HepG2 (cell line): ENCODE results near the gene FBLN7. TPM values are rescaled to one million over a fixed set of nuclear protein-coding genes. Genes with fewer than 3 reads are reported as not detected.

Source experiments
- ARNT2 ChIP-seq: sonication (generic); formaldehyde crosslinking; IDR thresholded peaks from 2 replicates; pipeline ENCODE4 v1.8.0; 2022; ENCODE audit warnings: mild to moderate bottlenecking, low read depth, missing genetic modification reagents, moderate library complexity
- ASH2L ChIP-seq: fragments of 300-600, 200-600 bp; sonication (generic); IDR thresholded peaks from 2 replicates; pipeline ENCODE4 v1.7.0; 2017; ENCODE audit warnings: low read depth, mild to moderate bottlenecking, moderate library complexity, mixed read lengths, low read length; ENCODE audit not compliant: insufficient read length
- CBX1 ChIP-seq: IDR thresholded peaks from one replicate; pipeline ENCODE4 v1.6.1; 2016; ENCODE audit warnings: antibody characterized with exemption, low read depth
- ETV6 ChIP-seq: sonication (generic); formaldehyde crosslinking; conservative IDR thresholded peaks from 2 replicates; pipeline ENCODE4 v1.4.0; 2020; ENCODE audit warnings: missing genetic modification reagents
- HES4 ChIP-seq: sonication (generic); formaldehyde crosslinking; IDR thresholded peaks from 2 replicates; pipeline ENCODE4 v1.9.0; 2021; ENCODE audit warnings: mild to moderate bottlenecking, missing genetic modification reagents, borderline replicate concordance
- HNRNPH1 ChIP-seq: fragments of 200-400 bp; formaldehyde crosslinking; optimal IDR thresholded peaks from 2 replicates; pipeline ENCODE3; 2017; ENCODE audit warnings: mild to moderate bottlenecking, low read depth, low read length
- KLF13 ChIP-seq: sonication (generic); formaldehyde crosslinking; IDR thresholded peaks from 2 replicates; pipeline ENCODE4 v1.4.0; 2020; ENCODE audit warnings: mild to moderate bottlenecking, missing genetic modification reagents
- SAFB2 ChIP-seq: sonication (generic); formaldehyde crosslinking; IDR thresholded peaks from 2 replicates; pipeline ENCODE4 v1.5.1; 2020; ENCODE audit warnings: missing genetic modification reagents, low read depth, mild to moderate bottlenecking, borderline replicate concordance
- SMAD1 ChIP-seq: sonication (generic); formaldehyde crosslinking; IDR thresholded peaks from 2 replicates; pipeline ENCODE4 v1.4.0; 2020; ENCODE audit warnings: missing genetic modification reagents, low read depth, mild to moderate bottlenecking, borderline replicate concordance
- ZNF749 ChIP-seq: sonication (generic); formaldehyde crosslinking; IDR thresholded peaks from 2 replicates; pipeline ENCODE4 v1.8.0; 2022; ENCODE audit warnings: mild to moderate bottlenecking, missing genetic modification reagents, moderate library complexity, borderline replicate concordance
- ZNF766 ChIP-seq: sonication (generic); formaldehyde crosslinking; IDR thresholded peaks from 2 replicates; pipeline ENCODE4 v1.5.0; 2020; ENCODE audit warnings: missing genetic modification reagents, borderline replicate concordance
- polyA plus RNA-seq, 8 experiments: library from polyadenylated mRNA; depleted of rRNA in 3 of 8; stranded (reverse) in 7 of 8; unstranded in 1 of 8; fragments of >200 nt; fragmentation: Illumina TruSeq in 4 of 8; extraction: Trizol in 4 of 8; gene quantifications; 2 replicates each; pipeline versions ENCODE4 v1.2.1 to v1.2.3, GENCODE V29; 2011 to 2016; ENCODE audit warnings: low read depth in 4 of 8, missing spikeins in 1 of 8, mixed read lengths in 1 of 8; ENCODE audit not compliant: insufficient read depth in 1 of 8
- total RNA-seq, 5 experiments: library from RNA; depleted of rRNA; stranded (reverse); fragments of >200 nt; fragmentation: Illumina TruSeq; extraction: Trizol; gene quantifications; 2 replicates each; pipeline ENCODE4 v1.2.3, GENCODE V29; 2016; ENCODE audit warnings: low read depth in 1 of 5
- TF ChIP-seq, protein P1 (sequence below): sonication (generic); formaldehyde crosslinking; IDR thresholded peaks from 2 replicates; pipeline ENCODE4 v1.4.0; 2020; ENCODE audit warnings: missing genetic modification reagents, borderline replicate concordance
- TF ChIP-seq, protein P2 (sequence below): sonication (generic); formaldehyde crosslinking; IDR thresholded peaks from 2 replicates; pipeline ENCODE4 v1.9.0; 2021; ENCODE audit warnings: mild to moderate bottlenecking, missing genetic modification reagents
- TF ChIP-seq, protein P3 (sequence below): sonication (generic); formaldehyde crosslinking; IDR thresholded peaks from 2 replicates; pipeline ENCODE4 v1.5.1; 2020; ENCODE audit warnings: missing genetic modification reagents, mild to moderate bottlenecking, borderline replicate concordance
- TF ChIP-seq, protein P4 (sequence below): sonication (generic); formaldehyde crosslinking; IDR thresholded peaks from 2 replicates; pipeline ENCODE4 v1.8.0; 2022; ENCODE audit warnings: mild to moderate bottlenecking, missing genetic modification reagents, moderate library complexity

Gene FBLN7
- total and polyA plus RNA-seq, 2 of the 13 experiments (the other 11 are each of a cell fraction or from before 2014, with no cell fraction given), result 1.4 to 2.3 TPM

DNA sequence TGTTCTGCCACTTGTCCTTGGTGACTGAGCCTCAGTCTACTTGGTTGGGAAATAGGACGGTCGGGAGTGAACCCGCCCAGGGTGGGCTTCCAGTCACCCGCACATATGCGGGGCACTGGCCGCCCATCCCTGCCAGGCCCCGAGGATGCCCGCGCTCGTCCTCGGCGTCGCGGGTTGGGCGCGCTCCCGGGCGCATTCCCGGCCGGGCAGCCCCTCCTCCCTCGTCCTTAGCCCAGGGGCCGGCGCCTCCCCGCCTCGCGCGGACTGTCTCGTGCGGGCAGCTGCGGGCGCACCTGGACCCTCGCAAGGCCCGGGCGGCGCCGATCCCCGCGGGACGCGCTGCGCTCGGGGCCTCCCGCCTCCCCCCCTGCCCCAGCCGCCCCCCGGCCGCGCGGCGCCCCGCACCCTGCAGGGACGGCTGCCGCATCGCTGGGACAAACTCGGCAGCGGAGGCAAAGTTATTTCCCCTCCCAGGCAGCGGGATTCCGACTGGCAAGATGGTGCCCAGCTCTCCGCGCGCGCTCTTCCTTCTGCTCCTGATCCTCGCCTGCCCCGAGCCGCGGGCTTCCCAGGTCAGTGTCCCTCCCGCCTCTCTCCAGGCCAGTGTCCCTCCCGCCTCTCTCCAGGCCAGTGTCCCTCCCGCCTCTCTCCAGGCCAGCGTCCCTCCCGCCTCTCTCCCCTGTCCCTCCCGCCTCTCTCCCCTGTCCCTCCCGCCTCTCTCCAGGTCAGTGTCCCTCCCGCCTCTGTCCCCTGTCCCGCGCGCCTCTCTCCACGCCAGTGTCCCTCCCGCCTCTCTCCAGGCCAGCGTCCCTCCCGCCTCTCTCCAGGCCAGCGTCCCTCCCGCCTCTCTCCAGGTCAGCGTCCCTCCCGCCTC, at the start of gene FBLN7 (continued):
- TF ChIP-seq HNRNPH1 (no peak), SAFB2 (CRISPR knock-in tag) (0 out of 2 replicates have a peak, but pooled peaks have one; percentile 79), HES4 (CRISPR knock-in tag) (peak; percentile 51; the same call in 1 of the 2 replicates), ZNF766 (CRISPR knock-in tag) (no peak), SMAD1 (CRISPR knock-in tag) (0 out of 2 replicates have a peak, but pooled peaks have one; percentile 50), KLF13 (CRISPR knock-in tag) (no peak), ASH2L (peak; percentile 31), ZNF749 (CRISPR knock-in tag) (no peak), ARNT2 (CRISPR knock-in tag) (0 out of 2 replicates have a peak, but pooled peaks have one; percentile 24), ETV6 (CRISPR knock-in tag) (peak; percentile 27; the same call in 1 of the 2 replicates), CBX1 (no peak)
- TF ChIP-seq, protein P1, sequence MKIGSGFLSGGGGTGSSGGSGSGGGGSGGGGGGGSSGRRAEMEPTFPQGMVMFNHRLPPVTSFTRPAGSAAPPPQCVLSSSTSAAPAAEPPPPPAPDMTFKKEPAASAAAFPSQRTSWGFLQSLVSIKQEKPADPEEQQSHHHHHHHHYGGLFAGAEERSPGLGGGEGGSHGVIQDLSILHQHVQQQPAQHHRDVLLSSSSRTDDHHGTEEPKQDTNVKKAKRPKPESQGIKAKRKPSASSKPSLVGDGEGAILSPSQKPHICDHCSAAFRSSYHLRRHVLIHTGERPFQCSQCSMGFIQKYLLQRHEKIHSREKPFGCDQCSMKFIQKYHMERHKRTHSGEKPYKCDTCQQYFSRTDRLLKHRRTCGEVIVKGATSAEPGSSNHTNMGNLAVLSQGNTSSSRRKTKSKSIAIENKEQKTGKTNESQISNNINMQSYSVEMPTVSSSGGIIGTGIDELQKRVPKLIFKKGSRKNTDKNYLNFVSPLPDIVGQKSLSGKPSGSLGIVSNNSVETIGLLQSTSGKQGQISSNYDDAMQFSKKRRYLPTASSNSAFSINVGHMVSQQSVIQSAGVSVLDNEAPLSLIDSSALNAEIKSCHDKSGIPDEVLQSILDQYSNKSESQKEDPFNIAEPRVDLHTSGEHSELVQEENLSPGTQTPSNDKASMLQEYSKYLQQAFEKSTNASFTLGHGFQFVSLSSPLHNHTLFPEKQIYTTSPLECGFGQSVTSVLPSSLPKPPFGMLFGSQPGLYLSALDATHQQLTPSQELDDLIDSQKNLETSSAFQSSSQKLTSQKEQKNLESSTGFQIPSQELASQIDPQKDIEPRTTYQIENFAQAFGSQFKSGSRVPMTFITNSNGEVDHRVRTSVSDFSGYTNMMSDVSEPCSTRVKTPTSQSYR (CRISPR knock-in tag), result no peak
- TF ChIP-seq, protein P2, sequence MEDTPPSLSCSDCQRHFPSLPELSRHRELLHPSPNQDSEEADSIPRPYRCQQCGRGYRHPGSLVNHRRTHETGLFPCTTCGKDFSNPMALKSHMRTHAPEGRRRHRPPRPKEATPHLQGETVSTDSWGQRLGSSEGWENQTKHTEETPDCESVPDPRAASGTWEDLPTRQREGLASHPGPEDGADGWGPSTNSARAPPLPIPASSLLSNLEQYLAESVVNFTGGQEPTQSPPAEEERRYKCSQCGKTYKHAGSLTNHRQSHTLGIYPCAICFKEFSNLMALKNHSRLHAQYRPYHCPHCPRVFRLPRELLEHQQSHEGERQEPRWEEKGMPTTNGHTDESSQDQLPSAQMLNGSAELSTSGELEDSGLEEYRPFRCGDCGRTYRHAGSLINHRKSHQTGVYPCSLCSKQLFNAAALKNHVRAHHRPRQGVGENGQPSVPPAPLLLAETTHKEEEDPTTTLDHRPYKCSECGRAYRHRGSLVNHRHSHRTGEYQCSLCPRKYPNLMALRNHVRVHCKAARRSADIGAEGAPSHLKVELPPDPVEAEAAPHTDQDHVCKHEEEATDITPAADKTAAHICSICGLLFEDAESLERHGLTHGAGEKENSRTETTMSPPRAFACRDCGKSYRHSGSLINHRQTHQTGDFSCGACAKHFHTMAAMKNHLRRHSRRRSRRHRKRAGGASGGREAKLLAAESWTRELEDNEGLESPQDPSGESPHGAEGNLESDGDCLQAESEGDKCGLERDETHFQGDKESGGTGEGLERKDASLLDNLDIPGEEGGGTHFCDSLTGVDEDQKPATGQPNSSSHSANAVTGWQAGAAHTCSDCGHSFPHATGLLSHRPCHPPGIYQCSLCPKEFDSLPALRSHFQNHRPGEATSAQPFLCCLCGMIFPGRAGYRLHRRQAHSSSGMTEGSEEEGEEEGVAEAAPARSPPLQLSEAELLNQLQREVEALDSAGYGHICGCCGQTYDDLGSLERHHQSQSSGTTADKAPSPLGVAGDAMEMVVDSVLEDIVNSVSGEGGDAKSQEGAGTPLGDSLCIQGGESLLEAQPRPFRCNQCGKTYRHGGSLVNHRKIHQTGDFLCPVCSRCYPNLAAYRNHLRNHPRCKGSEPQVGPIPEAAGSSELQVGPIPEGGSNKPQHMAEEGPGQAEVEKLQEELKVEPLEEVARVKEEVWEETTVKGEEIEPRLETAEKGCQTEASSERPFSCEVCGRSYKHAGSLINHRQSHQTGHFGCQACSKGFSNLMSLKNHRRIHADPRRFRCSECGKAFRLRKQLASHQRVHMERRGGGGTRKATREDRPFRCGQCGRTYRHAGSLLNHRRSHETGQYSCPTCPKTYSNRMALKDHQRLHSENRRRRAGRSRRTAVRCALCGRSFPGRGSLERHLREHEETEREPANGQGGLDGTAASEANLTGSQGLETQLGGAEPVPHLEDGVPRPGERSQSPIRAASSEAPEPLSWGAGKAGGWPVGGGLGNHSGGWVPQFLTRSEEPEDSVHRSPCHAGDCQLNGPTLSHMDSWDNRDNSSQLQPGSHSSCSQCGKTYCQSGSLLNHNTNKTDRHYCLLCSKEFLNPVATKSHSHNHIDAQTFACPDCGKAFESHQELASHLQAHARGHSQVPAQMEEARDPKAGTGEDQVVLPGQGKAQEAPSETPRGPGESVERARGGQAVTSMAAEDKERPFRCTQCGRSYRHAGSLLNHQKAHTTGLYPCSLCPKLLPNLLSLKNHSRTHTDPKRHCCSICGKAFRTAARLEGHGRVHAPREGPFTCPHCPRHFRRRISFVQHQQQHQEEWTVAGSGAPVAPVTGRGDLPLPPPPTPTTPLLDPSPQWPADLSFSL (CRISPR knock-in tag), result no peak
- TF ChIP-seq, protein P3, sequence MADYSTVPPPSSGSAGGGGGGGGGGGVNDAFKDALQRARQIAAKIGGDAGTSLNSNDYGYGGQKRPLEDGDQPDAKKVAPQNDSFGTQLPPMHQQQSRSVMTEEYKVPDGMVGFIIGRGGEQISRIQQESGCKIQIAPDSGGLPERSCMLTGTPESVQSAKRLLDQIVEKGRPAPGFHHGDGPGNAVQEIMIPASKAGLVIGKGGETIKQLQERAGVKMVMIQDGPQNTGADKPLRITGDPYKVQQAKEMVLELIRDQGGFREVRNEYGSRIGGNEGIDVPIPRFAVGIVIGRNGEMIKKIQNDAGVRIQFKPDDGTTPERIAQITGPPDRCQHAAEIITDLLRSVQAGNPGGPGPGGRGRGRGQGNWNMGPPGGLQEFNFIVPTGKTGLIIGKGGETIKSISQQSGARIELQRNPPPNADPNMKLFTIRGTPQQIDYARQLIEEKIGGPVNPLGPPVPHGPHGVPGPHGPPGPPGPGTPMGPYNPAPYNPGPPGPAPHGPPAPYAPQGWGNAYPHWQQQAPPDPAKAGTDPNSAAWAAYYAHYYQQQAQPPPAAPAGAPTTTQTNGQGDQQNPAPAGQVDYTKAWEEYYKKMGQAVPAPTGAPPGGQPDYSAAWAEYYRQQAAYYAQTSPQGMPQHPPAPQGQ (CRISPR knock-in tag), result no peak
- TF ChIP-seq, protein P4, sequence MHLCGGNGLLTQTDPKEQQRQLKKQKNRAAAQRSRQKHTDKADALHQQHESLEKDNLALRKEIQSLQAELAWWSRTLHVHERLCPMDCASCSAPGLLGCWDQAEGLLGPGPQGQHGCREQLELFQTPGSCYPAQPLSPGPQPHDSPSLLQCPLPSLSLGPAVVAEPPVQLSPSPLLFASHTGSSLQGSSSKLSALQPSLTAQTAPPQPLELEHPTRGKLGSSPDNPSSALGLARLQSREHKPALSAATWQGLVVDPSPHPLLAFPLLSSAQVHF (CRISPR knock-in tag), result no peak; the same call in 1 of the 2 replicates
